GM18870 (cell line): Measurements from ENCODE around the gene DDX39B.
"Not testable (repeated sequence)": the region's sequence is repeated elsewhere in the genome, so short reads cannot be mapped to it uniquely, and the experiment has no call there.

Experiments used
- ATAC-seq: cut with Tn5 transposase; IDR thresholded peaks from one replicate; pipeline ENCODE4 v1.9.1; 2021; ENCODE audit warnings: moderate library complexity; ENCODE audit not compliant: unreplicated experiment

DDX39B gene

GRCh38 chr6:31487674-31488073 is 54.1 kb downstream of the DDX39B start:
- ATAC-seq, result not testable (repeated sequence)

GRCh38 chr6:31486065-31486837 is 55.6 kb downstream of the DDX39B start:
- ATAC-seq, result not testable (repeated sequence)

- no peak for ATAC-seq
Observed at GRCh38 chr6:31485055-31485454, 56.7 kb downstream of the DDX39B start.

GRCh38 chr6:31483392-31483791 is 58.4 kb downstream of the DDX39B start:
- no peak for ATAC-seq

GRCh38 chr6:31480574-31480973 is 61.2 kb downstream of the DDX39B start:
- no peak for ATAC-seq
